HG02938 (cell line): Measurements from ENCODE around the gene INTS6L.
"Not testable (repeated sequence)": the region's sequence is repeated elsewhere in the genome, so short reads cannot be mapped to it uniquely, and the experiment has no call there.

Source experiments
- ATAC-seq: cut with Tn5 transposase; IDR thresholded peaks from one replicate; pipeline ENCODE4 v1.9.1; 2021; ENCODE audit warnings: mild to moderate bottlenecking, moderate library complexity; ENCODE audit not compliant: unreplicated experiment

The INTS6L gene

DNA sequence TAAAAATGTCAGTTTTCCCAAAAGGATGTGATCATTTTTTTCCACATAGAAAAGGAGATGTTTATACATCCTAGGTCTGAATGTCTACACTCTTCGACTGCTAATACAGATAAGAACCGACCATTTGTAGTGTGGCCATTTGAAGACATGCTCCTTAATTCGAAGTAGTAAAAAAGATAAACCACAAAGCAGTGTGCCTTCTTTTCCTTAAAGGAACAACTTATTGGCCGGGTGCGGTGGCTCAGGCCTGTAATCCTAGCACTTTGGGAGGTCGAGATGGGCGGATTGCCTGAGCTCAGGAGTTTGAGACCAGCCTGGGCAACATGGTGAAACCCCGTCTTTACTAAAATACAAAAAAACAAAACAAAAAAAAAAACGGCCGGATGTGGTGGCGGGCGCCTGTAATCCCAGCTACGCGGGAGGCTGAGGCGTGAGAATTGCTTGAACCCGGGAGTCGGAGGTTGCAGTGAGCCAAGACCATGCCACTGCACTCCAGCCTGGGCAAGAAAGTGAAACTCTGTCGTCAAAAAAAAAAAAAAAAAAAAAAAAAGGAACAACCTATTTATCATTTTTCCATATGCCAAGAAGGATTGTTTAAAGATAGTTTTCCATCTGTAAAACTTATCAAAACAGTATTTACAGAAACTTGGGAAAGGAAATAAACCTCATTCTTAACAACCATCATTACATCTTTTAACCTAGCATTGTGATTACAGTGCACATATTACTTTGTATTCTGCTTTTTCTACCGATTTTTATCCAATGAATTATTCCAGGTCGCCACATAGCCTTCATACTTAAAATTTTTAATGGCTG is 2.6 kb downstream of the INTS6L start:
- no peak for ATAC-seq

DNA sequence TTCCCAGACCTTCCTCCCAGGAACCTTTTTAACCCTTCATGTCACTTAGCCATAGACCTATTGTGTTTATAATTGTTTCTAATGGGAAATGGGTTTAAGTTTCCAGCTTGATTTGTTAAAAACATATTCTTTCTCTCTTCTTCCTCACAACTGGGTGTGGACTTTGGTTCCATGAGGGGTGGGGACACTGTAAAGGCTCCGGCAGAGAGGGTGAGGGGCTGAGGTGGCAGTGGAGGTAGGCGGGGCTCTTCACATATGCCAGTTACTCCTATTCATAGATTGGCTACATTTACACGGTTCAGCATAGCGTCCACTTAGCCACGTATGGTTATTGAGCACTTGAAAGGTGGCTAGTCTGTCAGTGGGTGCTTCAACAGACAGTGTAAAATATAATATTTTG is 7.8 kb downstream of the INTS6L start:
- ATAC-seq, result no peak

DNA sequence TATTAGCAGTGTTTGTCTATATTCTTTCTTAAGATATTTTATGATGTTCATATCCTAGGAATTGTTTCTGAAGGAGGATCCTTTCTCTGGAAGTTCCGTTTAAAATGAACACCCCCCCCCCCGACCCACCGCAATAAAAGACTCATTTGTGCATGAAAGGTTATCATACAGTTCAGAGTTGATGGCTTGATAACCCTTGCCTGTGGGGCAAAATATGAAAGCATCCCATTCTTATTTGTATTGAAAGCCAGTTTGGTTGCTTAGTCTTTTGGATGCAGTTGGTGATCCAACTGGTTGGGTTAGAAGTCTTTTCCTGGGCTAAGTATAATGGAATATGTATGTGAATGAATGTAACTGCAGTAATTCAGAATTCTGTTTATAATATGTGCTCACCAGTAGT is 8.3 kb downstream of the INTS6L start:
- no peak for ATAC-seq

DNA sequence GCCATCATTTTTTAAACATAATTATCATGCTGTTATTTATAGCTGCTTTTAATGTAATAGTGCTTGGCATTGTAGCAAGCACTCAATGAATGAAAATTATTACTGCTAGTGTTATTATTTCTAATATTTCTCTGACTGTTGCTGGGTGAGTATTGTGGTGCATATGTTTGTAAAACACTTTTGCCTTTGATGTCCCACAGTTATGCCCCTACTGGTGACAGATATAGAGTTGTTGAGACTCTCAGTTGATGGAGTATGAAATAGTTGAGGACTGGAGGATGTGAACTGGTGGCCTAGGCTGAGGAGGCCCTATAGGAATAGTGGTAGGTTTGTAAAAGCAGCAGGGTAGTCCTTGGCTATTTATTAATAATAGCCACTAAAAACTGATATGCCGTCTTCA is 9.6 kb downstream of the INTS6L start:
- ATAC-seq, result no peak

DNA sequence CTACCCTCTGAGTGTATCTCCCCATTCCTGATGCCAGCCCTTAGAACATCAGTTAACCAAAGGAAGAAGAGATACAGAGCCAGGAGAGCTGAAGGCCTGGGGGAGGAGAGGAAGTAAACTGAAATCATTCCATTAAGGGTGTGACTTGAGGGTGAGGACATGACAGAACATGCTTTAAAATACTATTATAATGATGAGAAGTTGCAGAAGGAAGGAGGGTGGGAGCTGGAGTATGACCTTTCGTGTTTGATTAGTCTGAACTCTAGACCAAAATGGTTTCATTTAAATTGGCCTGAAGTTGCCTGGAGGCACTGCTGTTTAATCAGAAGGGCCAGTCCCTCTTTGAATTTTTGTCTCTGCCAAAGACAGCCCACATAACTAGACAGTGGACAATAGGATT is 11.4 kb downstream of the INTS6L start:
- ATAC-seq, result no peak

DNA sequence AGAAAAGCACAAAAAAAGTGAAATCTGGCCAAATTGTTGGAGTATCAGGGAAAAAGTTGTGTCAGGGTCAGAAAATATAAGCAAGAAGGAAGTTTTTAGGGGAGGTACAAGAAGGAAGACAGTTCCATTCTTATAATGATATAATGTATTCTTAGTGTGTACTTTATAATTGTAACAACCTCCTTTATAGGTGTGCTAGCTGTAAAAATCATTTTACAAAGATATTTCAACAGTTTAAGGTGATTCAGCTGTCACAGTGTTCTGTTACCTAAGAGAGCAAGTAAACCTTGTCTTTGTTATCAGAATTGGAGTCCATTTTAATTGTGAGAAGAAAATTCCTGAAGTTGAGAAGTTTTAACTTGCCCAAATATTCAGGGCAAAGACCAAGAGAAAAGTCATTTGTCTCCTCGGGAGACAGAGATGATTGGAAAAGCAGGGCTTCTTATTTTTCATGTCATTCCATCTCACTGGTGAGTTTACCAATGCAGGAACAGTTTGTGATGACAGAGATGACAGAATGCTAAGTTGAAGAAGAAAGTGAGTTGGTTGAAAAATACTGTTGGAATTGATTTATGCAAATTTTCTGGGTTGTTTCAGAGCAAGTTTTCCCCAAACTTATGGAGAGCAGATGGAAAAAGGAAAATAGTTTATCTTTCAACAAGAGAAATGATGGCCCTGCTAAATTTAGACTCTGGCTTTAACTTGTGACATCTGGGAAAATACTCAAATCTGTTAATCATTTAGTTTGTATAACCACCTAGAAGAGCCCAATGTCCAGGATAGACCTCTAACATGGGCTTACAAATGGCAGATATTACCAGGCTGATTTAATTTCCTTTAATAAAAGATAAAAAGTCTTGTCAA is 14.8 kb downstream of the INTS6L start:
- no peak for ATAC-seq

DNA sequence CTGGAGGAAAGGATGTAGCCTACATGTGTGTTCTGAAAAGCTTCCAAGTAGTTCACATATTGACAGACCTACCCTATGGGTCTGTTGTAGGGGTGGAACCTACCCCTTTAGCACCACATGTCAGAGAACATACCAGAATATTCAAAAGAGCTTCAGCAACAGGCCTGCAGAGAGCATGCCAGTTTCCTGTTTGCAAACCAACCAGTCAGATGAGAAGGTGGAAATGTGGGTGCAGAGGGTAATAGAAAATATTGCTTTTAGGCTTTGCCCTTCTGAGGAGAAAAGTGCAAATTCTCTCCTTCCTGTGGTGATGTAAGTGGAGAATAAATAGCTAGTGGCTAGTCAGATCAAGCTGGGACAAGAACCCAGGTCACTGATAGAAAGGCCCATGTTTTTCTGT is 16.4 kb downstream of the INTS6L start:
- ATAC-seq, result no peak

DNA sequence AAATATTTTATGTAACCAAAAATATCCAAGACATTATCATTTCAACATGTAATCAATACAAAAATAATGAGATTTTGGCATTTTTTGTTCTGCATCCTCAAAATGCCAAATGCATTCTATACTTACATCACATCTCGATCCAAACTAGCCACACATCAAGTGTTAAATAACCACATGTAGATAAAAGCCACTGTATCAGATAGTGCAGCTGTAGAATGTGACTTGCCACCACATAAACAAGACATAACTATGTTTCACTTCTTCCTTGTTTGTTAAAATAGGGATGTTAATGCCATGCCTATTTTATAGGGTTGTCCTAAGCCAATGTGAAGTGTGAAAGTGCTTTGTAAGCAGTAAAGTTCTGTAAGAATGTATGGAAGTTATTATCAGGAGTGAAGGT is 20.9 kb downstream of the INTS6L start:
- ATAC-seq, result no peak

DNA sequence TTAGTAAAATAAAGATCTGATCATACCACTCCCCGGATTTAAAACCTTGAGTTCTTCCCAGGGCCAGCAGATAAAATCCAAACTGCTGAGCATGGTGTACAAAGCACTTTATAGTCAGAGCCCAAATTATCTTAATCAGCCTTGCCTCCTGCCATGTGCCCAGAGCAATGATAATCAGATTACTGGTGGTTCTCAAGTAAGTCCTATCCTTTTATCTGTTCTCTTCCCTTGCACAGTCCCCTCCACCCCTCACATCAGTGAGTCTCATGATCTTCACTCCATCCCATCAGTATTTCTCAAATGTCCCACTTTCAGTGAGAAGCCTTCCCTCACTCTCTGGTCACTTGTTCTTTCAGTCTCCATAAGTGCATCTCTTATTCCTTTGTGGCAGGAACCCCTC is 22.7 kb downstream of the INTS6L start:
- no peak for ATAC-seq

DNA sequence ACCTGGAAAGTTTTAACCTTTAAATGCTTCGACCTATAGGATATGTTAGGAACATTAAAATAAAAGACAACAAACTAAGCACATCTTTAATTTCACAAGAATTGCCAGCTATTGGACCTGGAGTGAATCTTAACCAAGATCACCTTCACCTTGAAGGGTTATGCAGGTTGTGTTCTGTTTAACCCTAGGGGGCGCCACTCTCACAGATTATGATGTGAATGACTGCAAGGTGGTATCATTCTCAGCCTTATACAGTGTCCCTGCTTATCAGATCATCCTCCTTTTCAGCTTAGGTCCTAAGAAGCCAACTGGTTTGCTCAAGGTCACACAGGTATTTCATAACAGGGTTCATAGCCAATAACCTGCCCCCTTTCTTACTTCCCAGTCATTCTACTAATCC is 23.5 kb downstream of the INTS6L start:
- no peak for ATAC-seq

DNA sequence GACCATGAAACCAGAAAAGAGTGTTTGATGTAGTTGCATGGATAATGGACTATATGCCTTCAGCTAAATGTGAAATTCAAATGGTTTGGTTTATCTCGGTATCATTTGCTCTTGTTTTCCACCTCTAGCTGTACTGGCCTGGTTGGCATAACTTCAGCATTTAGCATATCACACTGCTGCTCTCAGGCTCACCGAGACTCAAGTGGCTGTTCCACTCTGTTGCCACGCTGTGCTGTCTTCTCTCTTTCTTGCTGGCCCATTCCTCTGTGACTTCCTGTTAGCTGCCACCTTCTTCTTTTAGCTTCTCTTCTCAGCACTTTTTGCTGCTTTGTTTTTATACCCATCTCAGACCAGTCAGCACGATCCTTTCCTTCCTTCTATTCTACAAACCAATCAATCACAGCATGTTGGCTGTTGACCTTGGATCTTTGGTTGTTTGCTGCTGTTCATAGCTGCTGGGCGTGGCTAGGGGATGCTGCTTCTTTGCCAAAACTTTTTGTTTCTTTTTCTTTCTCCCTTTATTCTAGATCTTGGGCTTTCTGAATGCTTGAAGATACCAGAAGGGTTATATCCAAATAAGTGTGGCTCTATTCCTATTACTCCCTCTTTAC is 24.0 kb downstream of the INTS6L start:
- no peak for ATAC-seq

DNA sequence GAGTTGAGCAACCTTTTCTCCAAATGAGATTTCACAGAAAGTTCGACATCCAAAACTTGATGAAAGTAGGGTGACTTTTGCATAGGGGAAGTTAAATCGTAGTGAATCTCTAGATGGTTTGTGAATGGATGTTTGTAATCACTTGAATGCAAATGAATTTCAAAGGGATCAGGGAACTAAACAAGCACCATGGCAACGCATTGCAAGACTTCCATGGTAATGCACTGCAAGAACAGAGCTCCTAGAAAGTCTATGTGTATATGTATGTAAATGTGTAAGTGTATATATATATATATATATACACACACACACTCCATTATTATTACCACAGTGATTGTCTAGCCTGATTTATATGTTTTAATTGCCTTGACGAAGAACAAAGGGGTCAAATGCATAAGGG is 27.3 kb downstream of the INTS6L start:
- ATAC-seq, result no peak

DNA sequence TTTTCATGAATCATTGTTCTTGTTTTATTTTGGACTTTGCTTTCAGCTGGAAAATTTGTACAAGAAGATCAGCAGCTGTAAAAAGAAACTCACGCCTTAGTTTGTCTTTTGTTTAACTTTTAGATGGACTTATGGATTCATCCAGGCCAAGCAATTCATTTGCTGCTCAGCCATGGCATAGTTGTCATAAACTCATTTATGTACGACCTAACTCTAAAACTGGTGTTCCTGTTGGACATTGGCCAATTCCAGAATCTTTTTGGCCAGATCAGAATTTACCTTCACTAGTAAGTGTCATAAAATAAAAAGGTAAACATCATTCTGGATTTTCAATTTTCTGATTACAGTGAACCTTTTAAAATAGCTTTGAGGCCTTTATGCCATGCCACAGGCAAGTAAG is 29.1 kb downstream of the INTS6L start:
- ATAC-seq, result no peak

DNA sequence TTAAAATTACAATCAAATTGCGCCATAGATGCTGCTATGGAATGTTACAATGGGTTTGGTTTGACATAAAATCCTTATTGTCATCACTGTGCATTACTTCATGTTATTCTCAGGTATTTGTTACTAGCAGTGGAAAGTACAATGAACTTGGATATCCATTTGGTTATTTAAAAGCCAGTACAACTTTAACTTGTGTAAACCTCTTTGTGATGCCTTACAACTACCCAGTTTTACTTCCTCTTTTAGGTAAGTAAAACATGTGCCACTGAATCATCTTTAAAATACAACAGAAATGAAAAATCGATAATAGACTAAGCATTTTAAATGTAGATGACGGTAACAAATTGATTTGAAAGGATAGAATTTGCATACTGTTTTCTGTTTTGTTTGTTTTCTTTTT is 35.6 kb downstream of the INTS6L start:
- ATAC-seq, result no peak

DNA sequence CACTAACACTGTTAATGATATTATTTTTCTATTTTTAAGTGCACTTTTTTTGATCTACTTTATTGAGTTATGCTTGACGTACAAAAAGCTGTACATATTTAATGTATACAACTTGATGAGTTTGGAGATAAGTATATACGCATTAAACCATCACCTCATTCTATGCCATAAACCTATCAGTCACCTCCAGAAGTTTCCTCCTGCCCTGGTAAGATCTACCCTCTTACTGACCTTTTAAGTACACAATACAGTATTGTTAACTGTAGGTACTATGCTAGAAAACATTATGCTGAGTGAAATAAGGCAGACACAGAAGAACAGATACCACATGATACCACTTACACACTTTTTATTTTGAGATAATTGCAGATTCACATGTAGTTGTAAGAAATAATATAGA is 36.9 kb downstream of the INTS6L start:
- no peak for ATAC-seq

DNA sequence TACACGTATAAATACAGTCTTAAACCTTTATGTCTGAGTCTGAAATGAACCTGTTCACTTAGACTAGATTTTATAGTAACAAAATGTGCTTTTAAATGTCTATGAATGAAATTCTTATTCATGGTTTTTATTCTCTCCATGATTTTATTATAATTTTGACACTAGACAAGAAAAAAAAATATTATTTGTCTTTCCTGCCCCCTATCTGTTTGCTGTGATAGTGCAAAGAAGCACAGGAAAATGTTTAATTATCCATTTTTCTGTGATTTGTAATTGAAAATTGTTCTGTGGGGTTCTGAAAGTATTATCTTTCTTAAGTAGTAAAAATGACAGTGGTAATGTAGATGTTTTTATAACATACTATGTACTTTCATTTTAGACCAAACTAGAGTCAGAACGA is 52.0 kb downstream of the INTS6L start:
- no peak for ATAC-seq

DNA sequence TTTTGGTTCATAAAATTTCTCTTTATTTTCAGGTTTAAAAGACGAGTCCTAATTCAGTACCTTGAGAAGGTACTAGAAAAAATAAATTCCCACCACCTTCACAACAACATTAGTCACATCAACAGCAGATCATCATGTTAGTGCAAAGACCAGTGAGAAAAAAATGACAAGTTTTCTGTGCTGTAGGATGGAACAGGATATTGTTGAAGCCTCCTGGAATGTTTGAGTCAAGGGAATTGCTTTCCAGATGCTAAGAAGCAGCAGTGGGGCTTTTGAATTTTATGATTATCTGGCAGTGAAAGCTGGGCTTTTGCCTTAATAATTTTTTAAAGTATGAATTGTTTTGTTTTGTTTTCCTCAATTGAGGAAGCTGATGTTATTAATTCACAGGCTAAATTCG is 61.0 kb downstream of the INTS6L start:
- ATAC-seq, result no peak

DNA sequence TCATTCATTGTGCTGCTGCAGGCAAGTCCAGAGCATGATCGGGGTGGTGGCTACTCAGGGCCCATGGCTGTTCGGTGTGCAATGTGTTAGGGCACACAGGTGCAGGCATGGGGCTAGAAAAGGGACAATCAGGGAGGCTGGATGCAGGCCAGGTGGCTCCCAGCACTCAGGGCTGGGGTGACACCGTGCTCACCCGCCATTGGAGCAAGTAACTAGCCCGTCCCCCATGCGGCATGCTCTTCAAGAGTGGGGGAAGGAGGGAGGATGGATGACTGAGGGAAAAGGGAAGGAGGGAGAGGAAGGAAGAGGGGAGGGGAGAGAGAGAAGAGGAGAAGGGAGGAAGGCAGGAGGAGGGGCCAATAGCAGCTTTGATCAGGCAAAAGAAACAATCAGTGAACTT is 64.7 kb downstream of the INTS6L start:
- no peak for ATAC-seq

DNA sequence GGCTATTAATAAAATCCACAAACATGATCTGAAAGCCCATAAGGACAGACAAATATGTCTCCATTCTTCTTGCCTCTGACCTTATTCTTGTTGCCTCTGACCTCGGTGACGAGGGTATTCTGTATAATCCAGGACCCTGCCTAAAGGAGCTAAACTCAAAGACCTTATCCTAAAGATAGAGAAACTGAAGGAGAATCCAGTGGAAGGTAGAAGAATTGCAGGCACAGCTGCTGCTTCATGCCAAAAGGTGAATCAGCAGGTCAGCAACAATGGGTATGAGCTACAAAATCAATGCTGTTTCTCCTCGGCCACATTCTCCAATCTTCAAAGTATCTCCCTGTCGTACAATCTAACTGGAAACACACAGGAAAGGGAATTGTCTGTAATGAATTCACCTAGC is 71.4 kb downstream of the INTS6L start:
- ATAC-seq, result no peak

DNA sequence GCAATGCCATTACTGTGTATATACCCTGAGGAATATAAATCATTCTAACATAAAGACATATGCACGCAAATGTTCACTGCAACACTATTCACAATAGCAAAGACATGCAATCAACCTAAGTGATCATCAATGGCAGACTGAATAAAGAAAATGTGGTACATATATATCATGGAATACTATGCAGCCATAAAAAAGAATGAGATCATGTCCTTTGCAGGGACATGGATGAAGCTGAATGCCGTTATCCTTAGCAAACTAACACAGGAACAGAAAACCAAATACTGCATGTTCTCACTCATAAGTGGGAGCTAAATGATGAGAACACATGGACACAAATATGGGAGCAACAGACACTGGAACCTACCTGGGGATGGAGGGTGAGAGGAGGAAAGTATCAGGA is 73.6 kb downstream of the INTS6L start:
- ATAC-seq, result not testable (repeated sequence)

DNA sequence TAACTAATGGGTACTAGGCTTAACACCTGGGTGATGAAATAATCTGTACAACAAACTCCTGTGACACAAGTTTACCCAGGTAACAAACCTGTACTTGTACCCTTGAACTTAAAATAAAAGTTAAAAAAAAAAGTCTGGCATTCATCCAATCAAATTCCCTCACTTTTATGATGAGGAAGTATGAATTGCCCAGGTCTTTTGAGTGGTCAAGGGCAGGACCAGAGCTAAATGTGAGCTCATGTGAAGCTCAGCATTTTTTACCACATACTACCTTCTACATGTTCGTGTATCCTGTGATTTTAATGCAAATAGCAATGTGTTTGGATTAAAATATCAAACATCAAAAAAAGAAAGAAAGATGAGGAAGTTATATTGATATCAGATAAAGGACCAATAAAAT is 74.0 kb downstream of the INTS6L start:
- not testable (repeated sequence) for ATAC-seq

DNA sequence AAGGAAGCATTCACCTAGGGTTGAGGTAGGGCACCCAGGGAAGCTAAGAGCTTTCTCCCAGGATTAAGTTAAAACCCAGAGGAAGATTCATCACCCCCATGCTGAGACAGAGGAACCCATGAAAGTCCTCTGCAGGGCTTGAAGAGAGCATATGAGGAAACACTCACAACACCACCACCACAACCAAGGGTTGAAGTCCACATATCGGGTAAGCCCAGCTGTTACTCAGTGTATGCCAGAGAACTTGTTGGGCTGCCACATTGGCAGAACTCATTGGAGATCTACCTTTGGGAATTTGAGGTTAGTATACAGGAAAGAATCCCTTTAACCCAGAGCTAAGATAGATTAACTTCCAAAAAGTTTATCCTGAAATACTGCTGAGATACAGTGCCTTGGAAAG is 75.1 kb downstream of the INTS6L start:
- ATAC-seq, result no peak
